Esophagus (tissue), 2 donors: Measurements from ENCODE around the gene PAIP2B. TPM values are rescaled to one million over a fixed set of nuclear protein-coding genes. Genes with fewer than 3 reads are reported as not detected.

Experiments used
- H3K27ac ChIP-seq, 2 donors: one replicate each; pipeline ENCODE4 v1.5.1; 2013; ENCODE audit warnings: low read depth in 2 of 2, mild to moderate bottlenecking in 2 of 2, inconsistent platforms in 1 of 2, low read length in 1 of 2, moderate library complexity in 1 of 2
- H3K27me3 ChIP-seq, 2 donors: one replicate each; pipeline ENCODE4 v1.6.1; 2013; ENCODE audit warnings: low read length in 2 of 2, control low read depth in 1 of 2, mild to moderate bottlenecking in 1 of 2; ENCODE audit not compliant: insufficient read depth in 2 of 2, control insufficient read depth in 1 of 2
- H3K36me3 ChIP-seq, 2 donors: one replicate each; pipeline ENCODE4 v1.6.1; 2013; ENCODE audit warnings: low read length in 1 of 2; ENCODE audit not compliant: control insufficient read depth in 2 of 2, insufficient read depth in 2 of 2
- H3K4me1 ChIP-seq, 2 donors: one replicate each; pipeline ENCODE4 v1.6.1; 2013; ENCODE audit warnings: low read length in 1 of 2; ENCODE audit not compliant: control insufficient read depth in 2 of 2, insufficient read depth in 2 of 2
- H3K4me3 ChIP-seq, 2 donors: one replicate each; pipeline ENCODE4 v1.5.1; 2013; ENCODE audit warnings: low read length in 2 of 2, mild to moderate bottlenecking in 2 of 2, low read depth in 1 of 2, moderate library complexity in 1 of 2
- H3K9me3 ChIP-seq, 2 donors: one replicate each; pipeline ENCODE4 v1.6.1; 2013; ENCODE audit warnings: mild to moderate bottlenecking in 2 of 2, low read depth in 1 of 2, low read length in 1 of 2, moderate library complexity in 1 of 2; ENCODE audit not compliant: control insufficient read depth in 2 of 2, insufficient read depth in 1 of 2
- WGBS, 2 donors: extraction: QIAGEN DNeasy Blood & Tissue Kit; methylation state at CpG; one replicate each; pipeline ENCODE4 v1.1.7; 2013; 5-methylcytosine and 5-hydroxymethylcytosine counted together
- polyA plus RNA-seq, 2 donors: library from polyadenylated mRNA; stranded (reverse); fragments of 200-250 nt; gene quantifications; one replicate each; pipeline ENCODE4 v1.2.3, GENCODE V29; 2013
- donor health status: healthy with polysubstance abuse.
- donor health status: Bipolar disorder and iron deficiency.

Gene PAIP2B, protein sequence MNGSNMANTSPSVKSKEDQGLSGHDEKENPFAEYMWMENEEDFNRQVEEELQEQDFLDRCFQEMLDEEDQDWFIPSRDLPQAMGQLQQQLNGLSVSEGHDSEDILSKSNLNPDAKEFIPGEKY
- 1 to 10 TPM; 4.7 to 5.0 TPM for polyA plus RNA-seq

DNA sequence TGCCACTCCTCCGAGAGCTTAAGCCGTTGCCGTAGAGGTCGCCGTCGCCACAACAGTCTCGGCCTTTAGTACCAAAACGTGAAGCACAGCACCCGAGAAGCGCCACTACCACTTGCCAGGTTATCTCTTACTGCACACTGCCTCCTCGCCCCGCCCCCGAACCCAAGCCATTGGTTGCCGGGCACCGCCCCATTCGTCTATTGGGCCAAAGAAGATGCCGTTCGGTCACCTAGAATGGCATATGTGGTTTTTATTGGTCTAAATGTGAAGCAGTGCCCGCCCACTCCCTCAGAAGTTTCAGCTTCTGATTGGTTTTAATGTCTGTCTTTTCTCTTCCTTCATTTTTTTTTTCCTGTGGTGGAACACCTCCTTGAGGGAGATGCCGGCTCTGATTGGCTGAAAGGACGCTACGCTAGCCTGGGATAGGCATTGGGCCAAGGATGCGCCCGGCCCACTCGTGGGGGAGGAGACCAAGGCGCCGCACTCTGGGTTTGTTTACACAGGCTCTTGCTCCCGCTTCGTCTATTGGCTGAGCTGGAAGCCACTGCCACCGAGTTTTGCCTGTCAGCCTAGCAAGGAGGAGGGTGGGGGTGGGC is at the start of gene PAIP2B:
TSS of gene PAIP2B (minus strand) at position 139 of the 596 bp plus-strand sequence. CDS start 24,514 bp downstream, outside the sequence.
- no peaks in the 10 kb centered on the region for H3K9me3 ChIP-seq
- H3K36me3 ChIP-seq, result no peaks in the 10 kb centered on the region
- no peaks in the 10 kb centered on the region for H3K4me1 ChIP-seq
- H3K27me3 ChIP-seq, result no peaks in the 10 kb centered on the region
- 0% methylated on average over 30 of the region's 30 CpGs for WGBS, 2 donors
- H3K27ac ChIP-seq, result peak within 1 kb of the TSS; percentile 77 to 91
- peak within 1 kb of the TSS; percentile 77 to 83 for H3K4me3 ChIP-seq

DNA sequence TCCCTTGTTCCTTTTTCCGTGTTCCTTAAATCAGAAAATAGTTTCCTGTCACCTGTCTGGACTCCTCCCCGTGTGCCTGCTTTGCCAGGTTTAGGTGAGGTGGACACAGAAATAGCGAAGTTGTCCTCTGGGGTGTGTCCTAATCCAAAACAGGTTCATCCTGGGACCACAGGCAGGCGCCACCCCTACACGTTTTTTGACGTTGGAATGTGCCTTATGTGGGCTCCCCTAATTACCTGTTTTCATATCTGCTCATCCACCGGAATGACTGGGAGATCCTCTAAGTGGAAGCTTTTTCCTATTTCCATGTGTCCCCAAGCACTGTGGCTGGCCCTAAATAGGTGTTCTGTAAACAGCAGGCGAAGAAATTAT is 49.0 kb upstream of the PAIP2B start:
- 33 to 42% methylated on average over 8 of the region's 8 CpGs for WGBS, 2 donors
- Histone ChIP-seq H3K27ac (no peak overlapping the region), H3K4me1 (peaks cover 0 to 5% of the 10 kb centered on the region in 2 donors), H3K4me3 (peak overlapping the region; percentile 55 to 62), H3K36me3 (no peaks in the 10 kb centered on the region), H3K27me3 (no peaks in the 10 kb centered on the region), H3K9me3 (peaks cover 0 to 3% of the 10 kb centered on the region in 2 donors)

DNA sequence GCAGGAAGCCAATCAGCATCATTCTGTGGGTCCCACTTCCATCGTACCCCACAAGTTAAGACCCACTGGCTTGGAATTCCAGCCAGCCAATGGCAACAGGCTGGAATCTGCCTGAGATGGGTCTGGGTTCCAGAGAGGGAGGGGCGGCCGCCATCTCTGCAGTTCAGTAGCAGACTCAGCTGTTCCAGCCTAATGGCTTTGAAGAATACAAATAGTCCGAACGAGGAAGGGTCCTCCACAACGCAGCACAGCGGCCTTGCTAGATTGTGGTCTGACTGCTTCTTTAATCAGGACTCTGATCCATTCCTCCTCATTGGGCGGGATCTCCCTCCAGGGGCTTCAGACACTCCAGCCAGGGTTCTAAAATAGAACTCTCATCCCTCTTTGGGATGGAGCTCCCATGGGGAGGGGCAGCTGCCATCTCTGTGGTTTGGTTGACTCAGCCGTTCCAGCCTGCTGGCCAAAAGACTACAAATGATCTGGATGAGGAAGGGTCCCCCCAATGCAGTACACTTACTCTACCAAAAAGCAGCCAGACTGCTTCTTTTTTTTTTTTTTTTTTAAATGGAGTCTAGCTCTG is 42.7 kb upstream of the PAIP2B start:
- peaks cover 0 to 4% of the 10 kb centered on the region in 2 donors for H3K9me3 ChIP-seq
- H3K36me3 ChIP-seq, result no peaks in the 10 kb centered on the region
- no peaks in the 10 kb centered on the region for H3K27me3 ChIP-seq
- H3K27ac ChIP-seq, result no peak overlapping the region
- no peaks in the 10 kb centered on the region for H3K4me1 ChIP-seq
- H3K4me3 ChIP-seq, result no peak overlapping the region
- 85 to 93% methylated on average over 9 of the region's 9 CpGs for WGBS, 2 donors

DNA sequence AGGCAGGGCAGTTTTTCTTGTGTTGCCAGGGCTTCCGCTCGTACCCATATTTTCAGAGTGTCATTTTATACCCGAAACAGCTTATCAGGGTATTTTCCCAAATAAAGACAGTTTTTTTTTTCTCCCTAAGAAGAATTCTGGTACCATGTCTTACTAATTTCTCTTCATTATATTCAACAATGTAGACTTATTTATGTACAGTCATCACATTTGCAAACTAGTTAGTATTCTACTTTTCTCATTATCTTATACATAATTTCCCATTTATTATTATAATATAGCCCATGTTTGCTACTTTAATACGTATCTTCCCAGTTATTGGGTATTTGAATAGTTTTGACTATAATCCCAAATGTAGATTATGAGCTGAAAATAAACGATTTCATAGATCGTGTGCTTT is 36.5 kb upstream of the PAIP2B start:
- no peak overlapping the region for H3K27ac ChIP-seq
- no peak overlapping the region for H3K4me3 ChIP-seq
- 88 to 90% methylated on average over 6 of the region's 6 CpGs for WGBS, 2 donors
- no peaks in the 10 kb centered on the region for H3K9me3 ChIP-seq
- no peaks in the 10 kb centered on the region for H3K36me3 ChIP-seq
- peaks cover 0 to 4% of the 10 kb centered on the region in 2 donors for H3K27me3 ChIP-seq
- H3K4me1 ChIP-seq, result no peaks in the 10 kb centered on the region

DNA sequence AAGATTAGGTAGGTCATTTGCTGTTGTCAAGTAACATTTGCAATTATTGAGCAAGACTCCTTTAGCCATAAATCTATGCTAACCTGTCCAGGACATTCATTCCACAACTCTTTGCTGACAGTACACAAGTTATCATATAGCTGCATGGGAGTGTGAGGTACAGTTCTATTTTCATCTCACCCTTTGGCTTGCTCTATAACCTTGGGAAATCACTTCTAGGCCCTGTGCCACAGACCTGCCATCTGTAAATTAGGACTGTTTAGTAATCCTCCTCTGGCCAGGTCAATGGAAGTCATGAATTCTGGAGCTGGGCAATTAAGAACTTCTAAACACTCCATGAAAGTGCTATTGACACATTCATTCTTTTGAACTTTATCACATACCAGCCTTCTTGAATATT is 34.6 kb upstream of the PAIP2B start:
- no peak overlapping the region for H3K27ac ChIP-seq
- H3K36me3 ChIP-seq, result no peaks in the 10 kb centered on the region
- no peak overlapping the region for H3K4me3 ChIP-seq
- no peaks in the 10 kb centered on the region for H3K9me3 ChIP-seq
- H3K27me3 ChIP-seq, result peaks cover 0 to 4% of the 10 kb centered on the region in 2 donors
- H3K4me1 ChIP-seq, result no peaks in the 10 kb centered on the region

DNA sequence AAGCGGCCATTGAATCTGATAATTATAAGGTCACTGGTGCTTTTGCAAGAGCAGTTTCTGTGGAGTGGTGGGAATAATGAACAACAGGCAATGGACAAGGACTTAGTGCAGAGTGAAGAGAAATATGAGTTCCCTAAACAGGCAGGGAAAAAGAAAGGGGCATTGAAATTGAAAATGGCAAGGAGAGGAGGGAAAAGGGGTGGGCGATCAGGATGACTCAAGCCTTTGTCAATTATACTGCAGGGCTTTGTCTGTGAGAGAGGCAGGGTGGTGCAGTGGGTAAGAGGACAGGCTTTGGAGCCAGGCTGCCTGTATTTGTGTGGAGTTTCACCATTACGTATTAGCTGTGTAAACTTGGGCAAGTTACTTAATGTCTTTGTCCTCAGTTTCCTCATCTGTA is 29.5 kb upstream of the PAIP2B start:
- Histone ChIP-seq H3K4me3 (no peak overlapping the region), H3K36me3 (no peaks in the 10 kb centered on the region), H3K27ac (no peak overlapping the region), H3K9me3 (no peaks in the 10 kb centered on the region), H3K4me1 (no peaks in the 10 kb centered on the region), H3K27me3 (peaks cover 0 to 4% of the 10 kb centered on the region in 2 donors)
- 79 to 85% methylated on average over 3 of the region's 3 CpGs for WGBS, 2 donors

DNA sequence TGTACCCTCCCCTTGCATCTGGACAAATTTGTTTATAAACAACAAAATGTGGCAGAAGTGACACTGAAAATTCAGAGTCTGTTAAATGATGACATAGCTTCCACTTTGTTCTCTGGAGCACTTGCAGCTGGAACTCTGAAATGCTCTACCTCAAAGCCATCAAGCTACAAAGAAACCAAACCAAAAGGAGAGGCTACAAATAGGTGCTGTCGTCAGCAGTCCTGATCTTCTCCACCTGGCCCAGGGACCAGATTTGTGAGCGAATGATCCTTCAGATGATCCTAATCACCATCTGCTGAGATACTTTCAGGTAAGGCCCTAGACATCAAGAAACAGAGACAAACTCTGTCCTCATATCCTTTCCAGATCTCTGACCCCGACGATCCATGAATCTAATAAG is 27.9 kb upstream of the PAIP2B start:
- Histone ChIP-seq H3K4me1 (no peaks in the 10 kb centered on the region), H3K4me3 (no peak overlapping the region), H3K36me3 (no peaks in the 10 kb centered on the region), H3K27me3 (peaks cover 0 to 4% of the 10 kb centered on the region in 2 donors), H3K9me3 (no peaks in the 10 kb centered on the region), H3K27ac (no peak overlapping the region)
- WGBS, 2 donors, result 93 to 94% methylated on average over 4 of the region's 4 CpGs

DNA sequence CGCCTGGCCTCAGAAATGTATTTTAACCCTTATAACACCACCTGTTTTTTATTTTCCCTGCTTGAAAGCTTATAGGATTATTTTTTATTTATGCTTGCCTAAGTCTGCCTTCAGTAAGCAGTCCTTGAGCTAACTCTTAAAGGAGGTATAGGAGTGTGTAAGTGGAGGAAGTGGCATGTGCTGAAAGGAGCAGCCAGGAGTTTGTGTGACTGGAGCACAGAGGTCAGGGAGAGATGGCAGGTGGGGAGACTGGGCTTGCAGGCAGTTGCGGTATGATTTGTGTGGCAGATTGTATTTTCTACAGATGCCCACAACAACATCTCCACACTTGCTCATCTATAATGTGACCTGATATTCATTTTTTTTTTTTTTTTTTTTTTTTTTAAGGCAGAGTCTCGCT is 27.2 kb upstream of the PAIP2B start:
- H3K27me3 ChIP-seq, result peaks cover 0 to 4% of the 10 kb centered on the region in 2 donors
- H3K27ac ChIP-seq, result no peak overlapping the region
- no peaks in the 10 kb centered on the region for H3K36me3 ChIP-seq
- H3K9me3 ChIP-seq, result no peaks in the 10 kb centered on the region
- 91 to 93% methylated on average over 3 of the region's 3 CpGs for WGBS, 2 donors
- no peak overlapping the region for H3K4me3 ChIP-seq
- H3K4me1 ChIP-seq, result no peaks in the 10 kb centered on the region

DNA sequence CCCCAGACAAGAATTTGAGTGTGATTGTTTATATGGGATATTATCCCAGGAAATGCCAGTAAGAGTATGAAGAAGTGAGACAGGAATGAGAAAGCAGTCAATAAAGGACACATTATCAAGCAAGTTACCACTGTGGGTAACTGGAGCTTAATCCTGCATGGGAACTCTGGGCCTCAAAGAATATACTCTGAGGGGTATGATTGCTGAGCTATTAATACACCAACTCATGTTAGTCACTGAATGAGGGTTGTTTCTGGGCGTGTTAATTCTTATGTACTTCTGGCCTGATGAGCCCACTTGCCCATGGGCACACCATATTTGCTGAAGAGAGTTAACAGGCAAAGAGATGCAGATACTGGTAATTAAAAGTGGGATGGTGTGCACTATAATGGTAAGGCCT is 26.6 kb upstream of the PAIP2B start:
- H3K4me1 ChIP-seq, result no peaks in the 10 kb centered on the region
- WGBS, 2 donors, result 83 to 90% methylated on average over 1 of the region's 1 CpG
- H3K9me3 ChIP-seq, result no peaks in the 10 kb centered on the region
- H3K36me3 ChIP-seq, result no peaks in the 10 kb centered on the region
- H3K27ac ChIP-seq, result no peak overlapping the region
- no peak overlapping the region for H3K4me3 ChIP-seq
- H3K27me3 ChIP-seq, result no peaks in the 10 kb centered on the region

DNA sequence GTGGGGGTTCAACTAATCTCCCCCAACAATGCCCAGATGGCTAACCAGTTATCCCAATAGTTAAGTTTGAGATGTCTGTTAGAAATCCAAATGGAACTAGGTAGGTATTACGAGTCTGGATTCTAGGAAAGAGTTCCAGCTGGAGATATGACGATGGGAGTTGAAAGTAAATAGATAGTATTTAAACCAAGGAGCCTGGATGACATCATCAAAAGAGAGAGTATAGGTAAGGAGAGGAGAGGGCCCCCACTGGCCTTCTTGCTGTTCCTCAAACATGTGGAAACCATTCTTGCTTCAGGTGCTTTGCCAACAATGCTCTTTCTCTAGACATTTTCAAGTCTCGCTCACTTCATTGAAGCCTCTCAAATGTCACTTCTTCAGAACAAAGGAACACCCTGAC is 26.0 kb upstream of the PAIP2B start:
- H3K4me1 ChIP-seq, result no peaks in the 10 kb centered on the region
- no peaks in the 10 kb centered on the region for H3K9me3 ChIP-seq
- H3K4me3 ChIP-seq, result no peak overlapping the region
- WGBS, 2 donors, result 84 to 88% methylated on average over 3 of the region's 3 CpGs
- H3K27ac ChIP-seq, result no peak overlapping the region
- H3K27me3 ChIP-seq, result no peaks in the 10 kb centered on the region
- H3K36me3 ChIP-seq, result no peaks in the 10 kb centered on the region
